ENCODE data around the gene CARS1.
A peak's percentile ranks its signal among the peaks of the same experiment; 100 is the strongest.

The CARS1 gene

GRCh38 chr11:3037040-3037944 lies 19.9 kb downstream of the CARS1 start:
- DNase-seq: peak; percentile 61 to 75

DNA sequence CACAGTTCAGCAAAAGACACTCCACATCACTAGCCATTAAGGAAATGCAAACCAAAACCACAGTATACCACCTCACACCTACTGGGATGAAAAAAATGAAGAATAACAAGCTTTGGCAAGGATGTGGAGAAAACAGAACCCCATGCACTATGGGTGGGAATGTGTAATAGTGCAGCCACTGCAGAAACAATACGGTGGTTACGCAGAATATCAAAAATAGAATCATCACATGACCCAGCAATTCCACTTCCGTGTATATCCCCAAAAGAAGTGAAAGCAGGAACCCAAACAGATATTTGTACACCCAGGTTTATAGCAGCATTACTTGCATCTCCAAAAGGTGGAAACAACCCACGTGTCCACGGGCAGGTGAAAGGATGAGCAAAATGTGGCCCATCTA lies 20.8 kb downstream of the CARS1 start:
- DNase-seq: no peak

- DNase-seq: no peak
Measured at GRCh38 chr11:3035333-3035732, 21.9 kb downstream of the CARS1 start.

DNA sequence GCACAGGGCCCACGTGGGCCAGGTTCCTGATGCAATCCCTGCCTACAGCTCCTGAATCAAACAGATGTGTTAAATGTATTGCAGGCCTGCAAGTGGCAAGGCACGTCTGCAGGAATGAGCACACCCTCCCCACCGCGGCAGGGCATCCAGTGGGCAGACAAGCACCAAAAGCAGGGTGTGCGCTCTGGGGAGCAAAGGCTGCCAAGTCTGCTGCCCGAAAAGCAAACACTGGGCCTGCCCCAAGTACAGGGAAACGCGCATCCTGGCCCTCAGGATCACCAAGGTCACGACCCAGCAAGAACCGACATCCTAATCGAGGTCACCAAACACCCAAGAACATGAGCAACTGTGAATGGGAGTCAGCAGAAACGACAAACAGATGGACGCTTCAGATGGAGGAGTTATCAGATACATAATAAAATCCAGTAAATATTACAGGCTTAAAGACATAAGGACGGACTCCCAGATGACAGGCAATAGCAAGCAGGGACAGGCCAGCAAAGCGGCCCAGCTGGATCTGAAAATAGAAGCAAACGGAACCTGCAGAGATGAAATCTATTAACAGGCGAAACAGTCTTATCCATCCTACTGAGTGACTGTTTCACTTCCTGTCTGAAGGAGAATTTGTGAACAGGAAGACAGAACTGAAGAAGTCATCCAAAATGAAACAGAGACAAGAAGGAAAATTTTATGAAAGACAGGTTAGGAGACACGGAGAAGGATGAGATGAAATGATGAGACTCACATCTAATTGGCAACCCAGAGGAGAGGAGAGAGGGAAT lies 26.7 kb downstream of the CARS1 start:
- DNase-seq: no peak

- DNase-seq: no peak
Measured at GRCh38 chr11:3028813-3029212, 28.4 kb downstream of the CARS1 start.

- no peak for DNase-seq
Measured at GRCh38 chr11:3026803-3027202, 30.4 kb downstream of the CARS1 start.

DNA sequence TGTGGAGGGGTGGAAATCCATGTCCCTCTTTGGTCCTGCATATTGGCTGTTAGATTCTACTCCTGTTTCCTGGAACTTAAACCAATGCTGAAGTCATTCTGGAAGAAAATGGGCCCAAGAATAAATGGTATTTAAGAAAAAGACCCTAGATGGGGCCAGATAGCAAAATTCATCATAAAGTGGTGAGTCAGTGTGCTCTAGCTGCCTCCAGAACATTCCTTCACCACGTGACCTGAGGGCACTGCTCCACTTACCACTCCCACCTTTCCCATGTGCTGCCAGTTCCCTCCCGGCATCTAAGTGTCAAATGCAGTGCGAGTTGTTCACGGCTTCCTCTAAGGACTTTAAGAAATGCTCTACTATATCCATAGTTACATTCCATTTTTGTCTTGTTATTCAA lies 34.2 kb downstream of the CARS1 start:
- DNase-seq: no peak

- no peak for DNase-seq
Measured at GRCh38 chr11:3022300-3022967, 34.8 kb downstream of the CARS1 start.

DNA sequence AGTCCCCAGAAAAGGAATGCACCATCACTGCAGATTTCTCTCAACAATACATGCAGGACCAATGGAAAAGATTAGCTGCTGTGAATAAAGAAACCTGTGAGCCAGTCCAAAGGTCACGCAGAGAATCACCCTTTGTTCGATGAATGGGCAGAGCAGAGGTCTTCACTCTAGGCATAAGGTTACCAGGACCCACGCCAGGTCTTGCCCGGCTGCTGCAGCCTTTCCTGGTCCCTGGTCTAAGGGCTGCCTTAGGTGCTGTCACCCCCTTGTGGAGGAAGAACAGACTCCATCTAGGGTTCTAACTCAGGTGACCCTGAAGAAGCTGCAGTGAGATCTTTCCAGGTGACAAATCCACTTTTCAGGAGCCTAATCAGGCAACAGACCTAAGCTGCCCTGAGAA lies 36.1 kb downstream of the CARS1 start:
- peak; percentile 29 to 54 for DNase-seq

GRCh38 chr11:3020011-3020410 lies 37.2 kb downstream of the CARS1 start:
- no peak for DNase-seq

DNA sequence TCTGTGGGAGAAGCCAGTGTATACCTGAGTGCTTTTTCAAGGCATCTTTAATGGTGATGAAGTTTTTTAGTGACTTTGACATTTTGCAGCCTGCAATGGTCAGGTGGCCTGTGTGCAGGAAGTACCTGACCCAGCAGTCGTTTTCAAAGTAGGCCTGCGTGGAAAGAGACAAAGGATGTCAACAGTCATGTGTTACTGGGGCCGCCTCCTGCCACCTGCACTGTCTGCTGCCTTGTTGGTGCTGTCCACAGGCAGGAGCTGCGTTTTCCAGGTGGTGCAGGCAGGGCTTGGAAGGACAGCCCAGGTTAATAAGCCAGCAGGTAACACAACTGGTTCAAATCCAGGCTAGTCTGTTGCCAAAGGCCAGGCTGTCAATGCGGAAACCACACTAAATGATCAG lies 38.6 kb downstream of the CARS1 start:
- DNase-seq: no peak

- DNase-seq: no peak
Measured at GRCh38 chr11:3016861-3017260, 40.4 kb downstream of the CARS1 start.

DNA sequence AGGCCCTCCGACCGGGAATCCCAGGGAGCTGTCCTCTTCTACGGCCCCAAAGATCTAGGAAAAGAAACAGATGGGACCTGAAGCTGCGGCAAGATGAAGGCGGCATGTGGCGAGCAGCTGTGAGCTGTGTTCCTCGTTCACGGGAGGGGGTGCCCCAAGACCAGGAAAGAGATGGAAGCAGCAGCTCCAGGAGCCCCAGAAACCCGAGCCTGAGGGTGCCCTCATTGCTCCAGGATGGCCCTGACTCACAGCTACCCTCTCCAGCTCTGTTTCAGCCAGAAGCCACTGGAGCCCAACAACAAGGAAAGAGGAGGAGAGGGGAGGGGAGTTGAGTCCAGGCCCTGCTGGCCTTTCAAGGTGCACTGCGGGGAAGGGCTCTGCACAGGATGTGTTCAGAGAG lies 41.4 kb downstream of the CARS1 start:
- no peak for DNase-seq

- no peak for DNase-seq
Measured at GRCh38 chr11:3014943-3015342, 42.3 kb downstream of the CARS1 start.

DNA sequence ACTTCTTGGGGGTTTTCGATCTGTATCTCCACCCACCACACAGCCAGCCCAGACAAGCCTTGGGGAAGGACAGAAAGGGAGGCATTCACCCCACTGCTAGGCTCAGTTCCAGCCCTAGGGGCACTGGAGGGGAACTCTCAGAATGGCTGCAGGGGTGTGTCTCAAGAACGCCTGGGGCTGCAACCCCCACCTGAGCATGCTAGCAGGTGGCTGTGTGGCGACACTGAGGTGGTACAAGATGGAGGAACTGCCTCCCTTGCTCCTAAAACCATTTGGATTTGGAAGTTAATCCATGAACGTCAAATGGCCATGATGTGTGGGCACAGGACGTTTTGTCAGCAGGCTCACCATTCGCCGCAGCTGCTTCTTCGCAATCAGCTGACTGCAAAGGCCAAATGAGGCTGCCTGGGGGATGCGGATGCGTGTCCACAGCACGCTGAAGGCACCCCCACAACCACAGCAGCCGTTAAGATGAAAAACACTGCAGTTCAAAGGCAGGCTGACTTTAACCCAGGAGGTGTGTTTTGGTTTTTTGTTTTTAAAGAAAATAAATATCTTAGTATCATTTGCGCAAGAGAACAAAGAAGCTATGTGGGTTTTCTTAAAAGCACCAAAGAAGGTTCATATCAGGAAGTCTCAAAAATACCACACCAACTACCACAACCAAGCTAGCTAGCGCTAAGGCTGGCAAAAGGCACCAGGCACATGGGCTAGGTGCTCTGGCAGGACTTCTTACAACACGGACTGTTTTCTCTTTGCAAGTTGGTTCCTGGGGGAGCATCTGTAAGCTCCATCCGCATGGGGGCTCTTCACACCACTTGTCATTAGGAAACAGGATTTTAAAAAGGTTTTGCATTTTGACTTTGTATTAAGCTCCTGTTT lies 42.9 kb downstream of the CARS1 start:
- DNase-seq: no peak

- no peak for DNase-seq
Measured at GRCh38 chr11:3011891-3012885, 45.0 kb downstream of the CARS1 start.

- no peak for DNase-seq
Measured at GRCh38 chr11:3010521-3011275, 46.5 kb downstream of the CARS1 start.

- DNase-seq: no peak
Measured at GRCh38 chr11:3010004-3010403, 47.2 kb downstream of the CARS1 start.

- DNase-seq: no peak
Measured at GRCh38 chr11:3009481-3009880, 47.7 kb downstream of the CARS1 start.

- no peak for DNase-seq
Measured at GRCh38 chr11:3008746-3009336, 48.4 kb downstream of the CARS1 start.

All from hippocampal formation (tissue), 2 donors.